GM21515 (cell line): Measurements from ENCODE around the gene ACOT2.
"Not testable (repeated sequence)": the region's sequence is repeated elsewhere in the genome, so short reads cannot be mapped to it uniquely, and the experiment has no call there.

ENCODE experiments used
- ATAC-seq: cut with Tn5 transposase; IDR thresholded peaks from one replicate; pipeline ENCODE4 v1.9.1; 2021; ENCODE audit not compliant: unreplicated experiment

Gene ACOT2, protein sequence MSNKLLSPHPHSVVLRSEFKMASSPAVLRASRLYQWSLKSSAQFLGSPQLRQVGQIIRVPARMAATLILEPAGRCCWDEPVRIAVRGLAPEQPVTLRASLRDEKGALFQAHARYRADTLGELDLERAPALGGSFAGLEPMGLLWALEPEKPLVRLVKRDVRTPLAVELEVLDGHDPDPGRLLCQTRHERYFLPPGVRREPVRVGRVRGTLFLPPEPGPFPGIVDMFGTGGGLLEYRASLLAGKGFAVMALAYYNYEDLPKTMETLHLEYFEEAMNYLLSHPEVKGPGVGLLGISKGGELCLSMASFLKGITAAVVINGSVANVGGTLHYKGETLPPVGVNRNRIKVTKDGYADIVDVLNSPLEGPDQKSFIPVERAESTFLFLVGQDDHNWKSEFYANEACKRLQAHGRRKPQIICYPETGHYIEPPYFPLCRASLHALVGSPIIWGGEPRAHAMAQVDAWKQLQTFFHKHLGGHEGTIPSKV

DNA sequence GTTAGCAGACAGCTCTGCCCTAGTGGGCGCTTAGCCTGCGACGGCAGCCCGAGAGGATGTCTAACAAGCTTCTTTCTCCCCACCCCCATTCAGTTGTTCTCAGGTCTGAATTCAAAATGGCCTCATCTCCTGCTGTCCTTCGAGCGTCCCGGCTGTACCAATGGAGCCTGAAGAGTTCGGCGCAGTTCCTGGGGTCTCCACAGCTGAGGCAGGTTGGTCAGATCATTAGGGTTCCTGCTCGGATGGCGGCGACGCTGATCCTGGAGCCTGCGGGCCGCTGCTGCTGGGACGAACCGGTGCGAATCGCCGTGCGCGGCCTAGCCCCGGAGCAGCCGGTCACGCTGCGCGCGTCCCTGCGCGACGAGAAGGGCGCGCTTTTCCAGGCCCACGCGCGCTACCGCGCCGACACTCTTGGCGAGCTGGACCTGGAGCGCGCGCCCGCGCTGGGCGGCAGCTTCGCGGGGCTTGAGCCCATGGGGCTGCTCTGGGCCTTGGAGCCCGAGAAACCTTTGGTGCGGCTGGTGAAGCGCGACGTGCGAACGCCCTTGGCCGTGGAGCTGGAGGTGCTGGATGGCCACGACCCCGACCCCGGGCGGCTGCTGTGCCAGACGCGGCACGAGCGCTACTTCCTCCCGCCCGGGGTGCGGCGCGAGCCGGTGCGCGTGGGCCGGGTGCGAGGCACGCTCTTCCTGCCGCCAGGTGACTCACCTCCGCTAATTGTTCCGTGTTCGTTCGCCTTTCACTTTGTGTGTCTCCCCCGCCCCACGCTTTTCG, at the start of gene ACOT2:
Gene ACOT2 (plus strand): TSS at position 29 of the 774 bp plus-strand sequence. CDS start 28 bp downstream, at position 57.
- ATAC-seq: peak; percentile 54

DNA sequence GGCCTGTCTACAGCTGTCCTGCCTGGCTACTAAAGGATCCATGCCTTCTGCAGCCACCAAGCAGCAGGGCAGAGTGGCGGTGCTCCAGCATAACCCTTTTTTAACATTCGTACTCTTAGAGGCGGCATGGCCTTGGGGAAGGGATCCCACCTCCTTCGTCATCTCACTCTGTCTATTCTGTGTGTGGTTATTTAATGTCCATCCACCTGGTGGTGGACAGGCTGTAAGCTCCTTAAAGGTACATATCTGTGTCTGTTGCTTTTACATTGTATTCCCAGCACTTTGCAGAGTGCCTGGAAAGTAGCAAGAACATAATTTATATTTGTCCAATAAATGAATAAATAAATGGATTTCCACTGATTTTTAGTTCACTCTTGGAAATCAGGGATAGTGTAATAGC, 47.8 kb upstream of the ACOT2 start:
- no peak for ATAC-seq

DNA sequence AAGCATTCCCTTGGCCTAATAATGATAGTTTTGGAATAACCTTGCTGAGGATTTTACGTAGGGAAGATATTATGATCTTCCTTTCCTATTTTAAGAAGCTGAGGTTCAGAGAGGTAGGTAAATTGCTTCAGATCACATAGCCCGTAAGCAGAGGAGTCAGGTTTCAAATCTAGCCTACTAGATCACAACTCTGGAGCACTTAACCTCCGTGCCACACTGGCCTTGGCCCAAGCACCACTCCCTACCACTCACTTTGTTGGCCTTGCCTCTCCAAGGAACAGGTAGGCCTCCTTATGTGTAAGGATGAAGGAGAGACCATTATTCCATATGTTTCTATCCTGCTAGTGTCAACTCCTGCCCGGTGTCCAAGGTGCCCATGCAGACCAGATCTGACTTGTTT, 44.5 kb upstream of the ACOT2 start:
- no peak for ATAC-seq

DNA sequence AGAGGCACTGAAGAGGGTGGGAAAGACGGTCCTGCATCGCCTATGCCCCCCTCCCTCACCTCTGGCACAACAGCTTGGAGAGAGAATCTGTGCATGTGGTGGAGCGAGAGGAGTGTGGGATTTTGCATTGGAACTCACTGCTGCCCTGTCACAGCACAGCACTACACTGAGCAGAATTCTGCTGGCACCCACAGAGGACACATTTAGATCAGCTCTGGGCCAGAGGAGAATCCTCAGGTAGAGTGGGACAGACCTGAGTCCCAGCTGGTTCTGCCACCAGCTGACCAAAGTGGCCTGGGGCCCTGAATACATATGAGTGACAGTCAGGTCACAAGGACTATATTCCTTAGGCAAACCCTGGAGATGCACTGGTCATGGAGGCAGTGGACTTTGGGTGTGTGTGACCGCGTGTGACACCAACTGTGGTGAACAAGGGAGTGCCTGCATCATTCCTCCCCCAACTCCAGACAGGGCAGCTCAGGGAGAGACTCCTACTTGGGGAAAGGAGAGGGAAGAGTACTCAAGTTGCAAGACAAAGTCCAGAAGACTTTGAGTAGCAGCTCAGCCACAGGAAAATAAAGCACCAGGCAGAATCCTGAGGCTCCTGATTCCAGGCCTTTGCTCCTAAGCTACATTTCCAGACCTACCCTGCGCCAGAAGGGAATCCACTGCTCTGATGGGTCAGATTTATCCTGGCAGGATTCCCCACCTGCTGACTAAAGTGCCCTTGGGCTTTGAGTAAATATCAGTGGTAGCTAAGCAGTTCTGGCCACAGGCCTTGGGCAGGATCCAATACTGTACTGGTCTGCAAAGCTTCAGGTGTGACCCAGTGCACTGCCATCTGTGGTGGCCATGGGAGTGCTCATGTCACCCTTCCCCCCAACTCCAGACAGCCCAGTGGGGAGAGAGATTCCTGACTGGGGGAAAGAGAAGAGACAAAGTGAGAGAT, 42.7 kb upstream of the ACOT2 start:
- ATAC-seq: no peak

DNA sequence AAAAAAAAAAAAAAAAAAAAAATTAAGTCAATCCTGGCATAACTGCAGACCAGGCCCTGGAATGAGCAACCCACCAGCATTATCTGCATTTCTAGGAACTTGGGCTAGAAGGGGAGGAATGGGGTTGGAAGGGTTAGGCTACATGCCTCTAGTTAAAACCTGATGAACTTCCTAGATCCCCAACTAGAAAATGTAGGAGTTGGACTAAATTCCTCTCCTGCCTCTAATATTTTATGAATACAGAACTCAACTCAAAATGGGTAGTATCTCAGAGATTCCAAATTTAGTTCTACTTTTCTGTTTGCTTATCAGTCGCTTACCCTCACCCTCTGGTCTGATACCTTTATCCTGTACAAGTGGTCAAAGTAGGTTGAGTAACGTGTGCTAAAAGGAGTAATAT, 39.7 kb upstream of the ACOT2 start:
- not testable (repeated sequence) for ATAC-seq

DNA sequence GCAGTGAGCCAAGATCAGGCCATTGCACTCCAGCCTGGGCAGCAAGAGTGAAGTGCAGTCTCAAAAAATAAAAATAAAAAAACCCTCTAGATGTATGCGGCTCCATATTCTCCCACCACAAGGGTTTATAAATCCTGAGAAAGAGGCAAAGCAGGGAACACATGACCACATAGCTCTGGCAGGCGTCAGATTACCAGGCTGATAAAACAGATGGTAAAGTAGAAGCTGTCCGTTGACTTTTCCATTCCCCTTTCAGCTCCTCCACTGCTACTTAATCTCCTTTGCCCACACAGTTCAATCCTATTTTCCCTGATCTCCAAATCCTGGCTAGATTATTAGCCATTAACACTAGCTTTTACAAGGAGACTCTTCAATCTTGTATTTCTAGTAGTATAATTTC, 37.0 kb upstream of the ACOT2 start:
- not testable (repeated sequence) for ATAC-seq

DNA sequence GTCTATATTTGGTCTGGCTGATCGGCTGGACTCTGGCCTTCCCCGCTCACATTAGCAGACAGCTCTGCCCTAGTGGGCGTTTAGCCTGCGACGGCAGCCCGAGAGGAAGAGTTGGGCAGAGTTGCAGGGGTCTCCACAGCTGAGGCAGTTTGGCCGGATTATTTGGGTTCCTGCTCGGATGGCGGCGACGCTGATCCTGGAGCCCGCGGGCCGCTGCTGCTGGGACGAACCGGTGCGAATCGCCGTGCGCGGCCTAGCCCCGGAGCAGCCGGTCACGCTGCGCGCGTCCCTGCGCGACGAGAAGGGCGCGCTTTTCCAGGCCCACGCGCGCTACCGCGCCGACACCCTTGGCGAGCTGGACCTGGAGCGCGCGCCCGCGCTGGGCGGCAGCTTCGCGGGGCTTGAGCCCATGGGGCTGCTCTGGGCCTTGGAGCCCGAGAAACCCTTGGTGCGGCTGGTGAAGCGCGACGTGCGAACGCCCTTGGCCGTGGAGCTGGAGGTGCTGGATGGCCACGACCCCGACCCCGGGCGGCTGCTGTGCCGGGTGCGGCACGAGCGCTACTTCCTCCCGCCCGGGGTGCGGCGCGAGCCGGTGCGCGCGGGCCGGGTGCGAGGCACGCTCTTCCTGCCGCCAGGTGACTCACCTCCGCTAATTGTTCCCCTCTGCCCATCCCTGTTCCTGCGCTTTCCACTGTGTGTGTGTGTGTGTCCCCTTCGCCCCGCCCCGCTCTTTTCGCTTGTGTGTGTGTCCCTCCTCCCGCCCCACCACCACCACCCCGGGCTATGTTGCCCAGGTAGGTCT, 31.6 kb upstream of the ACOT2 start:
- ATAC-seq: not testable (repeated sequence)

DNA sequence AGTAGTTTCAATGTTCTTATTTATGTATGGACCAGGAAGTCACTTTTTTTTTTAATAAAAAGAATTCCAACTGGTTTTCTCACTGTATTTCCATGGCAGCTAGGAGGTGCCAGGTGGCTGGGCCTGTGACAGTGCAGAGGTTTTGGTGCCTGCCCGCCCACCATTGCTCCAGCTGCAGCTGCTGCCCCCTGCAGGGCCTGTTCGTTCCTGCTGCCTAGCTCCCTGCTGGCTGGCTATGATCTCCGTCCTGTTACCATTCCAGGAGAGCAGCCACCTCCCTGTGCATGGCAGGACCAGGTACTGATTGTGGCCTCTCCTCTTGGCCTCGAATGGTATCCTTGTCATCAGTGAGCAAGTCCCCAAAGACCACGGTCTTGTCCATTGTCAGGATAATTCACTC, 30.0 kb upstream of the ACOT2 start:
- peak; percentile 93 for ATAC-seq

DNA sequence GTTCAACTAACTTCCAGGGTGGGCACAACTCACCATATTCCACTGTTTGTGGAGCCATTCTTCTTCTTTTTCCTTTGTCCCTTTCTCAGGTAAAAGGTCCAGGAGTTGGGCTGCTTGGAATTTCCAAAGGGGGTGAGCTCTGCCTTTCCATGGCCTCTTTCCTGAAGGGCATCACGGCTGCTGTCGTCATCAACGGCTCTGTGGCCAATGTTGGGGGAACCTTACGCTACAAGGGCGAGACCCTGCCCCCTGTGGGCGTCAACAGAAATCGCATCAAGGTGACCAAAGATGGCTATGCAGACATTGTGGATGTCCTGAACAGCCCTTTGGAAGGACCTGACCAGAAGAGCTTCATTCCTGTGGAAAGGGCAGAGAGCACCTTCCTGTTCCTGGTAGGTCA, 26.1 kb upstream of the ACOT2 start:
- ATAC-seq: not testable (repeated sequence)

DNA sequence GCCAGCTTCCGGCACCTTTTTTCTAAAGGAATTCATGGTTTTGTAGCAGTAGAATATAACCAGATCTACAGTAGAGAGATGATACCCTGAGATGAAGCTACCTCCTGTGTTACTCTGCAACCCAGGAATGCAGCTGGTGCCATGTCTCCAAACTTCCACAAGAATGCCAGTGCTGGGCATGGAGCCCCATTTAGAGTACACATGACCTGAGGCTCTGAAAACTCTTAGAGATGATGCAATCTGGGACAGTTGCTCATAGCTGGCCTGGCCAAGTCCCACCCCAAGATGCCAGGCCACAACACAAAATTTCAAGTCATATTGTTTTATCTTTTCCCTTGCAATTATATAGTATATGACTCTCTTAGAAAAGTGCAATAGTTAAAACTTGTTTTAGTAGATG, 23.7 kb upstream of the ACOT2 start:
- ATAC-seq: not testable (repeated sequence)

DNA sequence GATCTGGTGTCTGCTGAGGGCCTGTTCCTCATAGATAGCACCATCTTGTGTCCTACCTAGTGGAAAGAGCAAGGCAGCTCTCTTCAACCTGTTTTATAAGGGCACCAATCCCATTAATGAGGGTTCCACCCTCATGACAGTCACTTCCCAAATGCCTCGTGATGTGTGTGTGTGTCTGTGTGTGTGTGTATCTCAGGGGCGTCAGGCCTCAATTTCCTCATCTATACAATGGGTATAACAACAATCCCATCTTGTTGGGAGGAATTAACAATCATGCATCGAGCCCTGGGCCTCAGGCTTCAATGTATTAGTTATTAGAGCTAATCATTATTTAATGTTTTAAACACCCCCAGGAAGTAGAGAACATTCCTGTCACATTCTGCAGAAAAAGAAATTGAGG, 19.9 kb upstream of the ACOT2 start:
- ATAC-seq: not testable (repeated sequence)

DNA sequence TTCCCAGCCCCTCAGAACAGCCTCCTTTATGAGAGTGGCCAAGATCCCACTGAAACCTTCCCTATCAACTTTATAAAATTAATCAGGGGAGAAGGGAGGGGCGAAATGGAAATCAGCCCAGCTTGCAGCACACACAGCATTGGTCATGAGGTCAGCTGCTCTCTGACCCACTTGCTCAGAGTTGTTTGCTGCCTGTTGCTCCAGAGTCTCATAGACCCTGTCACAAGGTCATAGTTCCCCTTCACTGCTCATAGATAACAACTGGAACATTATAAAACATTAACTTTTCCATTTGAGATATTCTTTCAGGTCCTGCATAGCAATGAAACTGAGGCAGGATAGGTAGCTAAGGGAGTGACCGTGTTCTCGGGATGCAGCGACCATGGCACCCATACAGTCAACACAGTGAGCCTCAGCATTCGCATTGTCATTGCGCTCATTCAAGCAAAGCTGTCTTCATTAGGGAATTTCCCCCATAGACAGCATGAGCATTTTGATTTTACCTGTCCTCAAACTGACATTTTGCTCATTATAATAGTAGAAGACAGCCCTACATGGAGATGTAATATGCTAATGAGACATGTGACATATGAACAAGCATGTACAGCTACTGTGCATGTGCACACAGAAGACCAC, 19.0 kb upstream of the ACOT2 start:
- ATAC-seq: not testable (repeated sequence)

DNA sequence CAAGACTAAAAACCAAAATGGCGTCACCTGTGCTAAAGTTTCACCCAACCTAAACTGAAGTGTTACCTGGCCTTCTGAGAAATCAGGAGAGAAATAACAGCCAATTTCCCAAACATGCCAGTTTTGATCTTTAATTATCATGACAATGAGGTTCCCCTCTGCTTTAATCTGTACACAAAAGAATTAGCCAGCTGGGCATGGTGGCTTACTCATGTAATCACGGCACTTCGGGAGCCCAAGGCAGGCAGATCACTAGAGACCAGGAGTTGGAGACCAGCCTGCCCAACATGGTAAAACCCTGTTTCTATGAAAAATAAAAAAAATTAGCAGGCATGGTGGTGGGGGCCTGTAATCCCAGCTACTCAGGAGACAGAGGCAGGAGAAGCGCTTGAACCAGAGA, 15.2 kb upstream of the ACOT2 start:
- no peak for ATAC-seq

DNA sequence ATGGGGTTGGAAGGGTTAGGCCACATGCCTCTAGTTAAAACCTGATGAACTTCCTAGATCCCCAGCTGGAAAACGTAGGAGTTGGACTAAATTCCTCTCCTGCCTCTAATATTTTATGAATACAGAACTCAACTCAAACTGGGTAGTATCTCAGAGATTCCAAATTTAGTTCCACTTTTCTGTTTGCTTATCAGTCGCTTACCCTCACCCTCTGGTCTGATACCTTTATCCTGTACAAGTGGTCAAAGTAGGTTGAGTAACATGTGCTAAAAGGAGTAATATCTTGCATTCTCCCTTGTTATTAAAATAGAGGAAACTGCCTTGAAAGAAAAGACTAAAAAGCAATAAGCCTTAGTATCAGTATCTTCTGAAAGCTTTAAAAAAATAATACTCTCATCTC, 11.8 kb upstream of the ACOT2 start:
- not testable (repeated sequence) for ATAC-seq

DNA sequence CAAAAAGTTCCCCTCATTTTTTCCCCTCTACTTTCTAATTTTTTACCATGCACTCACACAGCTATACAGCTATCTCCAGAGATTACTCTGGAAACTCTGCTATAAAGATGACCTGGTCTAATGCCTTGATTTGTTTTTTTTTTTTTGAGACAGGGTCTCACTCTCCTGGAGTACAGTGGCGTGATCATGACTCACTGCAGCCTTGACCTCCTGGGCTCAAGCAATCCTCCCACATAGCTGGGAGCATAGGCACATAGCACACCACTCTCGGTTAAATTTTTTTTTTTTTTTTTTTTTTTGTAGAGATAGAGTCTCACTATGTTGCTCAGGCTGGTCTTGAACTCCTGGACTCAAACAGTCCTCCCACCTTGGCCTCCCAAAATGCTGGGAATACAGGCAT, 10.8 kb upstream of the ACOT2 start:
- ATAC-seq: not testable (repeated sequence)

DNA sequence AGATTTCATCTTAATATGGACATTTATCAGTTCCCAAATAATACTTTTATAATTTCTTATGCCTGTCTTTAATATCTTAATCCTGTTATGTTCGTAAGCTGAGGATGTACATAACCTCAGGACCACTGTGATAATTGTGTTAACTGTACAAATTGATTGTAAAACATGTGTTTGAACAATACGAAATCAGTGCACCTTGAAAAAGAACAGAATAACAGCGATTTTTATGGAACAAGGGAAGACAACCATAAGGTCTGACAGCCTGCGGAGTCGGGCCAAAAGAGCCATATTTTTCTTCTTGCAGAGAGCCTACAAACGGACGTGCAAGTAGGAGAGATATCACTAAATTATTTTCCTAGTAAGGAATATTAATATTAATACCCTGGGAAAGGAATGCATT, 6.8 kb upstream of the ACOT2 start:
- not testable (repeated sequence) for ATAC-seq

DNA sequence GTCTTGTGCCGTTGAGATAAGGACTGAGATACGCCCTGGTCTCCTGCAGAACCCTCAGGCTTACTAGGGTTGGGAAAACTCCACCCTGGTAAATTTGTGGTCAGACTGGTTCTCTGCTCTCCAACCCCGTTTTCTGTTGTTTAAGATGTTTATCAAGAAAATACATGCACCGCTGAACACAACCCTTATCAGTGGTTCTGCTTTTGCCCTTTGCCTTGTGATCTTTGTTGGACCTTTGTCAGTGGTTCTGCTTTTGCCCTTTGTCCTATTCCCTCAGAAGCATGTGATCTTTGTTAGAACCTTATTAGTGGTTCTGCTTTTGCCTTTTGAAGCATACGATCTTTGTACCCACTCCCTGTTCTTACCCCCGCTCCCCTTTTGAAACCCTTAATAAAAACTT, 6.3 kb upstream of the ACOT2 start:
- not testable (repeated sequence) for ATAC-seq

DNA sequence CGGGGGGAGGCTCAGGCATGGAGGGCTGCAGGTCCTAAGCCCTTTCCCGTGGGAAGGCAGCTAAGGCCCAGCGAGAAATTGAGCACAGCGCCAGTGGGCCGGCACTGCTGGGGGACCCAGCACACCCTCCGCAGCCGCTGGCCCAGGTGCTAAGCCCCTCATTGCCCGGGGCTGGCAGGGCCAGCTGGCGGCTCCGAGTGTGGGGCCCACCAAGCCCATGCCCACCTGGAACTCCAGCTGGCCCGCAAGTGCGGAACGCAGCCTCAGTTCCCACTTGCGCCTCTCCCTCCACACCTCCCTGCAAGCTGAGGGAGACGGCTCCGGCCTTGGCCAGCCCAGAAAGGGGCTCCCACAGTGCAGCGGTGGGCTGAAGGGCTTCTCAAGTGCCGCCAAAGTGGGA, 2.6 kb upstream of the ACOT2 start:
- not testable (repeated sequence) for ATAC-seq

DNA sequence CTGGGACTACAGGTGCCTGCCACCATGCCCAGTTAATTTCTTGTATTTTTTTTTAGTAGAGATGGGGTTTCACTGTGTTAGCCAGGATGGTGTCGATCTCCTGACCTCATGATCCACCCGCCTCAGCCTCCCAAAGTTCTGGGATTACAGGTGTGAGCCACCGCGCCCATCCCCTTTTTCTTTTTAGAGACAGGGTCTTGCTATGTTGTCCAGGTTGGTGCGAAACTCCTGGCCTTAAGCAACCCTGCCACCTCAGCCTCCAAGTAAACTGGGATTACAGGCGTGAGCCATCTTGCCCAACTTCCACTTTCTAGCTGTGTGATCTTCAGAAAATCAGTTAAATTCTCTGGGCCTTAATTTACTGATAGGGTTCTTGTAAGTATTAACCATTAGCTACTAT, 2.1 kb upstream of the ACOT2 start:
- ATAC-seq: not testable (repeated sequence)

DNA sequence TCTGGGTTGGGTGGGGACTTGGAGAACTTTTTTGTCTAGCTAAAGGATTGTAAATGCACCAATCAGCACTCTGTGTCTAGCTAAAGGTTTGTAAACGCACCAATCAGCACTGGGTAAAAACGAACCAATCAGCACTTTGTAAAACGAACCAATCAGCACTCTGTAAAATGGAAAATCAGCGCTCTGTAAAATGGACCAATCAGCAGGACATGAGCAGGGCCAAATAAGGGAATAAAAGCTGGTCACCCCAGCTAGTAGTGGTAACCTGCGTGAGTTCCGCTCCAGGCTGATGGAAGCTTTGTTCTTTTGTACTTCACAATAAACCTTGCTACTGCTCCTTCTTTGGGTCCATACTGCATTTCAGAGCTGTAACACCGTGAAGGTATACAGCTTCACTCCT, 1.7 kb upstream of the ACOT2 start:
- ATAC-seq: no peak
